ENCODE data around the gene CLIC5. TPM values are rescaled to one million over a fixed set of nuclear protein-coding genes. Genes with fewer than 3 reads are reported as not detected.

CLIC5 gene
- total and polyA plus RNA-seq, 12 donors: 28.1 to 372 (median 301) TPM

DNA sequence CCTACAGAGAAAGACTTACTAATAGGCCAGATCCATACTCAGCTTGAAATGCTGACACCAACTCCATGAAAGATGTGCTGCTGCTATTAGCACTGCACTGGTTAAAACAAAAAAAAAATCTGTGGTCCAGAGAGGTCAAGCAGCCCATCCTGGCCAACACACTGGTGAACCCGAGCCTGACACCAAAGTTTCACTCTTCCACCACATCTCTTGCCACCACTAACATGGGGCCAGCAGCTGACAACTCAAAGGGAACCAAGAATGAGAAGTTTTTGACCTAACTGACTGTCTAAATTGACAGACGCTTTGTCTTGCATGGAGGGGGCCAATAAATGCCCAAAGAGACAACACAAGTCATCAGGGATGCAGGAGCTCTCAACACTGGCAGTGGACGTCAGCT, 5.4 kb downstream of the CLIC5 start:
- TF ChIP-seq, protein P1, sequence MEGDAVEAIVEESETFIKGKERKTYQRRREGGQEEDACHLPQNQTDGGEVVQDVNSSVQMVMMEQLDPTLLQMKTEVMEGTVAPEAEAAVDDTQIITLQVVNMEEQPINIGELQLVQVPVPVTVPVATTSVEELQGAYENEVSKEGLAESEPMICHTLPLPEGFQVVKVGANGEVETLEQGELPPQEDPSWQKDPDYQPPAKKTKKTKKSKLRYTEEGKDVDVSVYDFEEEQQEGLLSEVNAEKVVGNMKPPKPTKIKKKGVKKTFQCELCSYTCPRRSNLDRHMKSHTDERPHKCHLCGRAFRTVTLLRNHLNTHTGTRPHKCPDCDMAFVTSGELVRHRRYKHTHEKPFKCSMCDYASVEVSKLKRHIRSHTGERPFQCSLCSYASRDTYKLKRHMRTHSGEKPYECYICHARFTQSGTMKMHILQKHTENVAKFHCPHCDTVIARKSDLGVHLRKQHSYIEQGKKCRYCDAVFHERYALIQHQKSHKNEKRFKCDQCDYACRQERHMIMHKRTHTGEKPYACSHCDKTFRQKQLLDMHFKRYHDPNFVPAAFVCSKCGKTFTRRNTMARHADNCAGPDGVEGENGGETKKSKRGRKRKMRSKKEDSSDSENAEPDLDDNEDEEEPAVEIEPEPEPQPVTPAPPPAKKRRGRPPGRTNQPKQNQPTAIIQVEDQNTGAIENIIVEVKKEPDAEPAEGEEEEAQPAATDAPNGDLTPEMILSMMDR (IDR thresholded peaks at IDR 0.05): no peak
- H3K27me3 ChIP-seq: peaks cover 0 to 20% (median 0%) of the 10 kb centered on the region in 7 donors
- H3K36me3 ChIP-seq: peaks cover 0 to 6% (median 0%) of the 10 kb centered on the region in 9 donors
- H3K9me3 ChIP-seq: no peaks in the 10 kb centered on the region
- ATAC-seq (no peak), DNase-seq (no peak)
- H3K27ac ChIP-seq: peak overlapping the region; percentile 55 to 99 (median 97)
- H3K4me3 ChIP-seq: peak overlapping the region in 2 of 10 donors; percentile 34 to 85
- H3K4me1 ChIP-seq: peaks cover 3 to 87% (median 63%) of the 10 kb centered on the region in 9 donors
- intact Hi-C loops (cut with DNase I): loop anchor here in 5 of 10 donors (2.0 to 10.0 kb wide), 5 partner anchors 23 to 78 kb away; no protein-coding TSS in a partner anchor
- 66 to 78% methylated on average over 3 of the region's 3 CpGs for WGBS, 2 donors

DNA sequence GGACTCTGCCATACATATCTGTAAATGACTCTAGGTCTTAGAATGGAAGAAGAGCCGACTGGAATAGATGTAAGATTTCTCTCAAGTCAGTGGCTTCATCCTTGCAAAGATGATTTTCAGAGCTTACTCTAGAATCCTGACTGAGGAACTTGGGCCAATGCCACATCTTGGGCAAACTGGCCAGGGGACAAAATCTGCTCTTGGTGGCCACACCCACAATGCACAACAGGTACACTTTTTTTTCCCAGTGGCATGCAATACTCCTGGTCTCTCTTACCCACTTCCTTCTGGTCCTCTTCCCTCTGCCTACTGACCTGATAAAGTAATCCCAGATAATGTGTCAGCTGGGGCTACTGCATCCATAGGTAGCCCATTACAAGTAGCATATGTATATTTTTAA, 13.4 kb downstream of the CLIC5 start:
- WGBS, 2 donors: 79 to 85% methylated on average over 1 of the region's 1 CpG
- Histone ChIP-seq H3K36me3 (peaks cover 0 to 23% (median 0%) of the 10 kb centered on the region in 9 donors), H3K4me3 (no peak overlapping the region), H3K9me3 (no peaks in the 10 kb centered on the region), H3K27me3 (no peaks in the 10 kb centered on the region), H3K27ac (peak overlapping the region in 7 of 10 donors; percentile 12 to 87 (median 67)), H3K4me1 (peaks cover 11 to 93% (median 77%) of the 10 kb centered on the region in 9 donors)
- DNase-seq (no peak), ATAC-seq (no peak)
- intact Hi-C loops (cut with DNase I): no loop called here
- TF ChIP-seq, protein P1 (IDR thresholded peaks at IDR 0.05): no peak

DNA sequence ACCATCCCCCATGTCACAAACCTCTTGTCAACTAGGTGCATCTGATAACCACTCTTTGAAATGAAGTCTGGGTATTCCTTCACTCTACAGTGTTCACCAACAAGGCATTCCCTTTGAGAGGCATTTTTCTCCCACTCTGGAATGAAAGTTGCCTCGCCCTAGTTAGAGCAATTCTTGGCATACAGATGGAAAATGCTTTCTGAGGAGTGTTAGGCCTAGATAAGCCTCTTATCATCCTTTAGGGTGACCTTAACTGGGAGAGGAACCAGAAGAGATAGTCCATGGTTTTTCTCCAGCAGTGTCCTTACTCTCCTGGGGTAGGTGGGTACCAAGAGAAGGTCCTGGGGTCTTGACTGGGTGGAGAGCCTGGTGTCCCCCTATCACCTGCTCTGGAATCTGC, 14.8 kb downstream of the CLIC5 start:
- peaks cover 0 to 23% (median 0%) of the 10 kb centered on the region in 9 donors for H3K36me3 ChIP-seq
- peaks cover 11 to 80% (median 65%) of the 10 kb centered on the region in 9 donors for H3K4me1 ChIP-seq
- ATAC-seq: peak; percentile 26 to 77 (median 64)
- TF ChIP-seq, protein P1 (IDR thresholded peaks at IDR 0.05): no peak
- intact Hi-C loops (cut with DNase I): no loop called here
- WGBS, 2 donors: 15 to 48% methylated on average over 1 of the region's 1 CpG
- DNase-seq: no peak
- H3K27ac ChIP-seq: peak overlapping the region in 8 of 10 donors; percentile 36 to 87 (median 67)
- no peak overlapping the region for H3K4me3 ChIP-seq
- no peaks in the 10 kb centered on the region for H3K9me3 ChIP-seq
- H3K27me3 ChIP-seq: no peaks in the 10 kb centered on the region

DNA sequence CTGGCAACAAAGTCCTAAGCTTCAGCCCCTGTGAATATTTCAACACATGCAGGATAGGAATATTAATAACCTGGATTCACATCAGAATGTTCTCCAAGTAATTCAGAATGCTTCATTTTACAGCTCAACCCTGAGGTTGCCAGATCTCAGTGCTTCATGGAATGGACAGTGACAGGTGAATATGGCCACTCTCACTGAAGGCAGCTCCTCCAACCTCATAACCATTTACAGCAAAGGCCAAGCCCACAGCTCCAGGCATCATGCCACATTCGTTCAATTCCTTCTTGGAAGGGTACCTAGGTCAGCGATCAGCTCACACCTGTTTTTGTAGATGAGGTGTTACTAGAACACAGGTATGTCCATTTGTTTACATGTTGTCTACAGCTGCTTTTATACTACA, 17.1 kb downstream of the CLIC5 start:
- H3K27ac ChIP-seq: peak overlapping the region; percentile 29 to 81 (median 66)

More for the DNA sequence above, 17.1 kb downstream of the CLIC5 start:
- ATAC-seq: peak in 2 of 8 donors; percentile 15 to 32
- Histone ChIP-seq H3K4me3 (no peak overlapping the region), H3K4me1 (peaks cover 7 to 69% (median 47%) of the 10 kb centered on the region in 9 donors), H3K27me3 (no peaks in the 10 kb centered on the region), H3K9me3 (no peaks in the 10 kb centered on the region), H3K36me3 (peaks cover 0 to 30% (median 0%) of the 10 kb centered on the region in 9 donors)
- no peak for DNase-seq
- WGBS, 2 donors: 46 to 61% methylated on average over 2 of the region's 2 CpGs
- intact Hi-C loops (cut with DNase I): no loop called here
- TF ChIP-seq, protein P1 (IDR thresholded peaks at IDR 0.05): no peak

Data from heart right ventricle (tissue), 16 donors.